AG08395 (cell line): ENCODE measurements around the gene MYO6.

Experiments used
- DNase-seq: peaks from one replicate; pipeline ENCODE4 v3.0.0; 2012; ENCODE audit warnings: mixed read lengths, low spot score

MYO6 gene

DNA sequence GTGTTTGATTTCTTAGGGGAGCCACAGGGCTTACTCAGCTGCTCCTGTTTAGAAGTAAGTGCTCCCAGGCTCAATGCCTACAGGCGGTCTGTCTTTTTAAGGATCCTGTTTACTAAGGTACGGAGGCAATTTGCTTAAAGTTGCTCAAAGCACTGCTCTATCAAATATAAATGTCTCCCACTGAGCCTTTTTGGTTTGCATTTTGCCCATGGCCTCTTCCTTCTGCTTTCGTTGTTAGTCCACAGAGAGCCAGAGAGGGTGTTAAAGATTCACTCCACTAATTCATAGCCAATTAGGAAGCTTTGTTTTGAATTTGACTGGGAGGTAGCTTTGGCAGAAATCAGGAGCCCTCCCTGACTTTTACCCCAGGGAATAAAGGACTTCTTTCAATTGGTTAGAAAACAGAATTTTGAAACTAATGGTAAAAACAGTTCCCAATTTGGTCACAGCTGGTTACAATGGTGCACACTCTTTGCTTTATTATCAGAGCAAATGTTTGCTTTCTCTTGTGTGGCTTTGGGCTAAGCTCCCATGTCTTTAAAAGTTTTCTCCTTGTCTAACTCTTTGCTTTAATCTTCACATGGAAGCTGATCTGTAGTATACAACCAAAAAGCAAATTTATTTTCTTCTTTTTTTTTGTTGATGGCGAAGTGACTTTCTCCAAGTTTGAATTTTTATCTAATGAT is 197.2 kb downstream of the MYO6 start:
- no peak for DNase-seq

GRCh38 chr6:75947935-75948334 is 198.9 kb downstream of the MYO6 start:
- DNase-seq: no peak

GRCh38 chr6:75952128-75952527 is 203.1 kb downstream of the MYO6 start:
- DNase-seq: no peak

- DNase-seq: no peak
Observed at GRCh38 chr6:75963569-75963968, 214.5 kb downstream of the MYO6 start.

DNA sequence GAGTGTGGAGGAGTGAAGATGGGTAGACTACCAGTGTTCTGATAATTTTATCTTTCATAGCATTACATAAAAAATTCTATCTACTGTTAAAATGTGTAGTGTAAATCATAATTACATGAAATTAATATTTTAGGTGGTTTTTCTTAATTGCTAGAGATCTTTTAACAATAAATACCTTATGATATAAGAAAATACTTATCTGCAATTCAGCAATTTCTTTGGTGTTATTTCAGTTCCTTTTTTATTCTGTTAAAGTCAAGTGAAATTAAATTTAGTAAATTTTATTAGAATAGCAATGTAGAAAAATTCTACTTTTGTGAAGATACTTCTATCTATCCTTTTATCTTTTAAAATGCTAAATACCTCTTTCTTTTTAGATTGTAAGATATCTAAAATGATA is 219.1 kb downstream of the MYO6 start:
- DNase-seq: no peak
